ENCODE data around the gene ANKRD28.

DNA sequence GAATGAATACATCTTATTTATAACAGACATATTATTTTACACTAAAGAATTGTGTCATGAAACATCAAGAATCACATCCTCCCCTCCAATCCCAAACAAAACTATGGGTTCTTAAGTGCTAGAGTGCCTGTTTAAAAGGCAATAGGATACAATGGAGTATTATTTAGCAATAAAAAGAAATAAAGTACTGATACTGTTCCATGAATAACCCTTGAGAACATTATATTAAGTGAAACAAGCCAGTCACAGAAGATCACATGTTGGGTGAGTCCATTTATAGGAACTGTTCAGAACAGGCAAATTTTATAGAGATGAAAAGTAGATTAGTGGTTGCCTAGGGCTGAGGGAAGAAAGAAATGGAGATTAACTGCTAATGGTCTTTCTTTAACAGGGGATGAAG lies 86.5 kb downstream of the ANKRD28 start:
- TF ChIP-seq, protein P1, sequence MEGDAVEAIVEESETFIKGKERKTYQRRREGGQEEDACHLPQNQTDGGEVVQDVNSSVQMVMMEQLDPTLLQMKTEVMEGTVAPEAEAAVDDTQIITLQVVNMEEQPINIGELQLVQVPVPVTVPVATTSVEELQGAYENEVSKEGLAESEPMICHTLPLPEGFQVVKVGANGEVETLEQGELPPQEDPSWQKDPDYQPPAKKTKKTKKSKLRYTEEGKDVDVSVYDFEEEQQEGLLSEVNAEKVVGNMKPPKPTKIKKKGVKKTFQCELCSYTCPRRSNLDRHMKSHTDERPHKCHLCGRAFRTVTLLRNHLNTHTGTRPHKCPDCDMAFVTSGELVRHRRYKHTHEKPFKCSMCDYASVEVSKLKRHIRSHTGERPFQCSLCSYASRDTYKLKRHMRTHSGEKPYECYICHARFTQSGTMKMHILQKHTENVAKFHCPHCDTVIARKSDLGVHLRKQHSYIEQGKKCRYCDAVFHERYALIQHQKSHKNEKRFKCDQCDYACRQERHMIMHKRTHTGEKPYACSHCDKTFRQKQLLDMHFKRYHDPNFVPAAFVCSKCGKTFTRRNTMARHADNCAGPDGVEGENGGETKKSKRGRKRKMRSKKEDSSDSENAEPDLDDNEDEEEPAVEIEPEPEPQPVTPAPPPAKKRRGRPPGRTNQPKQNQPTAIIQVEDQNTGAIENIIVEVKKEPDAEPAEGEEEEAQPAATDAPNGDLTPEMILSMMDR (conservative IDR thresholded peaks at IDR 0.05) = no peak
- no peak for TF ChIP-seq ZFX (IDR thresholded peaks at IDR 0.05)

Measured in C4-2B (cell line).